ENCODE measurements around the gene GMNN.

GMNN gene

DNA sequence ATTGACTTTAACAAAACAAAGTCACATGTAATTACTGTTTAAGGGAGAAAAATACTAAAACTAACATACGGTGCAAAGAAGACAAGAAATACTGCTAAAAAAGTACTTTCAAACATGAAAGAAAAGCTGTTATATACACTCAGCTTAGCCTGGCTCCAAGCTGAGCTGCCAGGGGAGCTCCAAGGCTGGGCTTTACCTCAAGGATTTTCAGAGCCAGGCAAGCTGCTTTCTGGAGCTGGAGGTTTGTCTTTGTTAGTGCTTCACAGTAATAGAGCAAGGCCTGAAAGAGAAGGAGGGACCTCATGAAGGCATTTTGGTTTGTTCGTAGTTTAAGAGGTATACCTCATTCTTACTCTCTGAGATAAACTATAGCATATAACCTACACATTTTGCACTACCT lies 43.6 kb downstream of the GMNN start:
- DNase-seq = no peak

- no peak for DNase-seq
Measured at GRCh38 chr6:24821860-24822444, 47.2 kb downstream of the GMNN start.

DNA sequence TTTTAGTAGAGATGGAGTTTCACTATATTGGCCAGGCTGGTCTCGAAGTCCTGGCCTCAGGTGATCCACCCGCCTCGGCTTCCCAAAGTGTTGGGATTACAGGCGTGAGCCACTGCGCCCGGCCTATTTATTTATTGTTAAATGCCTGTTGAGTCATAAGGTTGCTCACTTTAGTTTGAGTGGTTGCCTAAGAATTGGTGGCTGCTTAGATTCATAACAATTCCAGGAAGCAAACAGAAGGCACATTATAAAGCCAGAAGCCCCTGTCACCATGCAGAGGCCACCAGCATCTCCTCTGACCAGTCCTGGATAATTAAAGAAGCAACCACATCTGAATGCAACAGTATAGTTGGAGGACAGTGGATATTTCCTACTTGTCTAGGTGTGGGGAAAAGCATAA lies 48.0 kb downstream of the GMNN start:
- no peak for DNase-seq

DNA sequence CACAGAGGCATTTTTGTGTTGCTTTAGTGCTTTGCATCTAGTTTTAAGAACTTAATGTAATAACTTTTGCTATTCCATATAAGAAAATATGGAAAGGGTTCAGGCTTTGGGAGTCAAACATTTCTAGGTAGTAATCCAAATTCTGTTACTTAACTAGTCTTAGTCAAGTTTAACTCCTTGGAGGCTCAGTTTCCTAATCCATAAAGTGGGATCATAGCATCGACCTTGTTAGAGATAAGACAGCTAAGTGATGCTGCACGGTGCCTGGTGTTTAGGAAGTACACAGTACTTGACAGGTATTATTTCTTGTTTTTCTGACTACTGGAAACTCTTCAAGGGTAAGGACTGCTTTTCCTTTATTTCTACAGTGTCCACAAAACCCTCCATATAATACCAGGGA lies 48.4 kb downstream of the GMNN start:
- no peak for DNase-seq

DNA sequence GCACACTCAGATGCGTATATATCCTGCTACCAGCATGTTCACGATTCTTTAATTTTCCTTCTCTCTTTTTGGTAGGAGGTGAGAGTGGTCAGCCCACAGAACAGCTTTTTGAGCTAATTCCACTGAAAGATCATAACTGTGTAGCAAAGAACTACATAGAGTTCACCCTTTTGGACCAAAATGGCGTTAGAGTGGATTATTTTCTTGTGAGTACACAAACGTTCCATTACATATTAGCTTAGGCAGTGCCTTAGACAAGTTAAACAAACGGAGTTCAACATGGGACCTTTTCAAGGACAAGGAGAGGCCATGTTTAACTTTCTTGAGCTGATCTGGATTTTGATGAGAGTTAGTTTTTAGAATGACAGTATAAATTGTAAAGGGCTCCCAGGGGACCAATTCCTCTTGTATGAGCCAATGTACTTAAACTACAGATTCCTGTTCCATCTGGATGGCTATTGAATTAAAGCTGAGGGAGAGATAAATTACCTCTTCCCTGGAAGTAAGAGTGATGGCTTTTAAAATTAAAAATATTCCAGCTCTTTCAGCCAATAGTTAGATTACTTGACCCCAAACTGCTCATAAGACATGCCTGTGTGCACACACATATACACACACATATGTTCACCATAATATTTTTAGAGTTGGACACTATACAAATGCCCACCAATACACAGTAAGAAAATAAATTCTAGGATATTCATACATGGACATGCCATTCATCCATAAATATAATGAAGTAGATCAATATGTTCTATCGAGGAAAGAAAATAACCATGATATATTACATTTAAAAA lies 49.6 kb downstream of the GMNN start:
- DNase-seq = peak; percentile 46

- DNase-seq = no peak
Measured at GRCh38 chr6:24825130-24825630, 50.4 kb downstream of the GMNN start.

DNA sequence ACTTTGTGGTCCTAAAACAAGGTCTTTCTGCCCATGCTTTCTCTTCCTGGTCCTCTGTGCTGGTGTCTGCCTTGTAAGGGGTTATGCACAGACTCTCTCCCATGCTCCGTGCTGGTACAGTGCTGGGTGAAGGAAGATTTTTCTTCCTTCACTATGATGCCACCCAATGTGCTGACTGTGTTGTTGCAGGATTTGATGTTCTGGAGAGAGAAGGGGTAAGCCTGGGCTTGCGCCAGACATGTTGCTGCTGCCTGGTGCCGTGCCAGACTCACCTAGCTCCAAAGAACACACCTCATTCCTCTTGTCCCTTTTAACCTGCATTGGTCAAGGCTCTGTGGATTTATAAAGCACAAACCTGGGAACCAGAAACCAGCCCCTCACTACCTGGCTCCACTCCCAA lies 52.4 kb downstream of the GMNN start:
- no peak for DNase-seq

GRCh38 chr6:24827970-24828369 lies 53.2 kb downstream of the GMNN start:
- DNase-seq = no peak

- no peak for DNase-seq
Measured at GRCh38 chr6:24829657-24830056, 54.9 kb downstream of the GMNN start.

- no peak for DNase-seq
Measured at GRCh38 chr6:24831771-24832716, 57.3 kb downstream of the GMNN start.

GRCh38 chr6:24832794-24833193 lies 58.1 kb downstream of the GMNN start:
- DNase-seq = no peak

DNA sequence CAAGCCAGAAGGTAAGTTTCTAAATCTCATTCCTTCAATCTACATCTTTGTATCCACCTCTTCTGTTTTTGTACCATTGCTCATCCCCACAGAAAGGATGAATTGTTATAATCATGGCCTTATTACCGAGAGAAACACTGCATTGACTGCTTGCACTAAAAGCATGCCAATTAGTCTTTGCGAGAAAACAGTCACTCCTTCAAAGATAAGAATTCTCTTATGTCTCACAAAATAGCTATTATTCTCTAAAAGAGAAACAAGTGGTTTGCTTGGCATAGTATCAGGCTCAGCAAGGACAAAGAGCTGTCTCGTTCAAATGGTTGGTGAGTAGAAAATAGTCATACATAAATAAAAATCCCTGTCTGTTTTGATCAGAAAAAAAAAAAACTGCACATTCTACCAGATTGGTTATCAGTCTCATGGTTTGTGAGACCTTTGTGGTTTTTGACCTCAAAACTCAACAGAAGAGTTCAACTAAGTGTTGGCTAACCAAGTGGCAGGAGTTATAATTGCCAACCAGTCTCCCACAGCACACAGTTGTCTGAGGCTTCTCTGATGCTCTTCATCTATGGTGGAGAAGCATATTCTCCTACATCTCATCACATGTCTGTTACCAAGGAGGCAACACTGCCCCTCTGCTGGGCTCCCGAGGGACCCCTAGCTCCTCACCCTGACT lies 59.1 kb downstream of the GMNN start:
- no peak for DNase-seq

Data from fibroblast of upper back skin (primary cell).